Loucy (cell line): ENCODE measurements around the gene ENOX1.

ENCODE experiments used
- H2AFZ ChIP-seq: fragments of 200-600 bp; sonication (generic); 2 replicates; pipeline ENCODE4 v1.6.0; 2016; ENCODE audit warnings: antibody characterized with exemption, mild to moderate bottlenecking, low read length, moderate library complexity
- H3F3A ChIP-seq: fragments of 200-600 bp; 2 replicates; pipeline ENCODE4 v1.6.0; 2016; ENCODE audit warnings: antibody characterized with exemption, low read depth, mild to moderate bottlenecking
- H3K27me3 ChIP-seq: fragments of 200-600 bp; sonication (generic); 2 replicates; pipeline ENCODE4 v1.6.1; 2014; ENCODE audit warnings: low read length, mild to moderate bottlenecking; ENCODE audit not compliant: insufficient read depth, poor library complexity, severe bottlenecking
- H3K36me3 ChIP-seq: fragments of 200-600 bp; sonication (generic); 2 replicates; pipeline ENCODE4 v1.6.1; 2016; ENCODE audit warnings: low read length; ENCODE audit not compliant: insufficient read depth
- H3K4me1 ChIP-seq: fragments of 200-600 bp; sonication (generic); 2 replicates; pipeline ENCODE4 v1.5.1; 2014; ENCODE audit warnings: low read length, mild to moderate bottlenecking; ENCODE audit not compliant: insufficient read depth, poor library complexity, severe bottlenecking
- H3K4me2 ChIP-seq: fragments of 200-600 bp; sonication (generic); 2 replicates; pipeline ENCODE4 v1.6.0; 2014; ENCODE audit warnings: antibody characterized with exemption, low read length, low read depth, mild to moderate bottlenecking; ENCODE audit not compliant: poor library complexity, severe bottlenecking
- H3K4me3 ChIP-seq: fragments of 200-600 bp; sonication (generic); 2 replicates; pipeline ENCODE4 v1.5.1; 2014; ENCODE audit warnings: low read length, mild to moderate bottlenecking, mixed read lengths; ENCODE audit not compliant: poor library complexity, severe bottlenecking
- H3K79me2 ChIP-seq: fragments of 200-600 bp; sonication (generic); 2 replicates; pipeline ENCODE4 v1.6.1; 2014; ENCODE audit warnings: low read length; ENCODE audit not compliant: insufficient read depth
- H3K9ac ChIP-seq: fragments of 200-600 bp; sonication (generic); 2 replicates; pipeline ENCODE4 v1.6.0; 2014; ENCODE audit warnings: mild to moderate bottlenecking, low read depth, low read length, moderate library complexity; ENCODE audit not compliant: poor library complexity, severe bottlenecking
- H3K9me2 ChIP-seq: fragments of 200-600 bp; sonication (generic); replicated peaks from 2 replicates; pipeline ENCODE4 v1.6.1; 2016; ENCODE audit warnings: low read depth, low read length, mixed read lengths
- H3K9me3 ChIP-seq: fragments of 200-600 bp; sonication (generic); 2 replicates; pipeline ENCODE4 v1.6.1; 2014; ENCODE audit warnings: mild to moderate bottlenecking, antibody characterized with exemption, low read length, low read depth; ENCODE audit not compliant: insufficient read depth
- H4K20me1 ChIP-seq: fragments of 200-600 bp; sonication (generic); 2 replicates; pipeline ENCODE4 v1.6.0; 2014; ENCODE audit warnings: antibody characterized with exemption, low read length, mild to moderate bottlenecking; ENCODE audit not compliant: insufficient read depth, poor library complexity, severe bottlenecking
- EZH2phosphoT487 ChIP-seq: fragments of 200-600 bp; IDR thresholded peaks from 2 replicates; pipeline ENCODE4 v1.6.1; 2018; ENCODE audit warnings: antibody characterized with exemption, mild to moderate bottlenecking, moderate library complexity, borderline replicate concordance
- TF ChIP-seq, protein P1 (sequence below): fragments of 200-600 bp; sonication (generic); conservative IDR thresholded peaks from 2 replicates; pipeline ENCODE4 v1.5.1; 2014; ENCODE audit warnings: mild to moderate bottlenecking, antibody characterized with exemption, low read length

The ENOX1 gene

DNA sequence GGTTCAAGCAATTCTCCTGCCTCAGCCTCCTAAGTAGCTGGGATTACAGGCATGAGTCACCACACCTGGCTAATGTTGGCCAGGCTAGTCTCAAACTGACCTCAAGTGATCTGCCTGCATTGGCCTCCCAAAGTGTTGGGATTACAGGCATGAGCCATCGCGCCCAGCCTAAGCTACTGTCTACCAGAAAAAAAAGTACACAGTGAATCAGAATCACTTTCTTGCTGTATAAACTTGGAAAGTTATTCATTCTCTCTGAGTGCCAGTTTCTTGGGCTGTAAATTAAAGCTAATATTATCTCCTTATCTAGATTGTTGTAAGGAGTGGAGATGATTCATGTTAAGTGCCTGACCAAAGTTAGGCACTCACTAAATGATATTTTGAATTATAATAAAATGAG, 242.8 kb downstream of the ENOX1 start:
- H3K79me2 ChIP-seq, result no peaks in the 10 kb centered on the region
- TF ChIP-seq, protein P1, sequence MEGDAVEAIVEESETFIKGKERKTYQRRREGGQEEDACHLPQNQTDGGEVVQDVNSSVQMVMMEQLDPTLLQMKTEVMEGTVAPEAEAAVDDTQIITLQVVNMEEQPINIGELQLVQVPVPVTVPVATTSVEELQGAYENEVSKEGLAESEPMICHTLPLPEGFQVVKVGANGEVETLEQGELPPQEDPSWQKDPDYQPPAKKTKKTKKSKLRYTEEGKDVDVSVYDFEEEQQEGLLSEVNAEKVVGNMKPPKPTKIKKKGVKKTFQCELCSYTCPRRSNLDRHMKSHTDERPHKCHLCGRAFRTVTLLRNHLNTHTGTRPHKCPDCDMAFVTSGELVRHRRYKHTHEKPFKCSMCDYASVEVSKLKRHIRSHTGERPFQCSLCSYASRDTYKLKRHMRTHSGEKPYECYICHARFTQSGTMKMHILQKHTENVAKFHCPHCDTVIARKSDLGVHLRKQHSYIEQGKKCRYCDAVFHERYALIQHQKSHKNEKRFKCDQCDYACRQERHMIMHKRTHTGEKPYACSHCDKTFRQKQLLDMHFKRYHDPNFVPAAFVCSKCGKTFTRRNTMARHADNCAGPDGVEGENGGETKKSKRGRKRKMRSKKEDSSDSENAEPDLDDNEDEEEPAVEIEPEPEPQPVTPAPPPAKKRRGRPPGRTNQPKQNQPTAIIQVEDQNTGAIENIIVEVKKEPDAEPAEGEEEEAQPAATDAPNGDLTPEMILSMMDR, result no peak
- no peak for TF ChIP-seq EZH2phosphoT487
- H3K27me3 ChIP-seq, result no peaks in the 10 kb centered on the region
- H3F3A ChIP-seq, result no peaks in the 10 kb centered on the region
- no peaks in the 10 kb centered on the region for H3K36me3 ChIP-seq
- no peaks in the 10 kb centered on the region for H4K20me1 ChIP-seq
- H3K4me2 ChIP-seq, result no peak overlapping the region
- H3K9me2 ChIP-seq, result no peaks in the 10 kb centered on the region
- no peak overlapping the region for H3K4me3 ChIP-seq
- H3K4me1 ChIP-seq, result peaks cover 13% of the 10 kb centered on the region
- H2AFZ ChIP-seq, result no peak overlapping the region
- H3K9ac ChIP-seq, result no peak overlapping the region
- no peaks in the 10 kb centered on the region for H3K9me3 ChIP-seq

DNA sequence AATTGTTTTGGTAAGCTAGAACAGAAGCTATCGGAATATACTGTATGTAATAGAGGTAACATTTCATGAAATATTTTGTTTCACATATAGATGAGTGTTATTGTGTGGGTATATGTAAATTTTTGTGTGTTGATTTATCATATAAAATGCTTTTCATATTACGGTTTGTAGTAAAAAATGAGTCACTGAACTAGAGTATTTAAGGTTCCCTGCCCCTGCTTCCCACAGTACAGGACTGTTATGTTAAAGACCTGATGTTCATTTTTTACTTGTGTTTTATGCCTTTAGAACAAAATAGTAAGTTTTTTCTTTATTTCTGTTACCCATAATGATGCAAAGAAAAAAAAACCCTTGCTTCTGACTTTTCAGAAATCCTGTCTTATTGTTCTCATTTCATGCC, 243.4 kb downstream of the ENOX1 start:
- Histone ChIP-seq H3K79me2 (no peaks in the 10 kb centered on the region), H3K9ac (no peak overlapping the region), H3K27me3 (no peaks in the 10 kb centered on the region), H3K36me3 (no peaks in the 10 kb centered on the region), H3K9me3 (no peaks in the 10 kb centered on the region), H3K9me2 (no peaks in the 10 kb centered on the region), H3K4me1 (peaks cover 13% of the 10 kb centered on the region), H3K4me2 (no peak overlapping the region), H3F3A (no peaks in the 10 kb centered on the region), H4K20me1 (no peaks in the 10 kb centered on the region), H3K4me3 (no peak overlapping the region), H2AFZ (no peak overlapping the region)
- TF ChIP-seq EZH2phosphoT487, result no peak
- TF ChIP-seq, protein P1, result no peak

DNA sequence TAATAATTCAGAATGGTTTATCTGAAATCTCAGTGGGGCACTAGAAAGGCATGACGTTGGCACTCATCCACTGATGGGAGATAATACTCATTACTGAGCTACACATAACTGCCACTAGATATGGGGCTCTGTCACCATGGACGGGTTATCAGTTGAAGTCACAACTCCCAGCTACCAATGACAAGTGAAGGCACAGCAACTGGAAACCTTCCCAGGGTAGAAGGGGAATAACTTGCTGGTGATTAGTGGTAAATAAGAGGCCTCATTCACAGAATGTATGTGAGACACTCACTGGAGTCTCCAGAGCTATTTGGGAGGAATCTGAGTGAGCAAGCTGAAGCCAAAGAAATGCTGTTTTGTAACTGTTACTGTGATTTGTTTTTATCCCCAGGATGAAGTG, 249.6 kb downstream of the ENOX1 start:
- no peaks in the 10 kb centered on the region for H3K79me2 ChIP-seq
- no peaks in the 10 kb centered on the region for H3K9me3 ChIP-seq
- H3K36me3 ChIP-seq, result no peaks in the 10 kb centered on the region
- H3K4me3 ChIP-seq, result no peak overlapping the region
- no peaks in the 10 kb centered on the region for H4K20me1 ChIP-seq
- no peaks in the 10 kb centered on the region for H3F3A ChIP-seq
- H3K4me2 ChIP-seq, result no peak overlapping the region
- no peak overlapping the region for H3K9ac ChIP-seq
- TF ChIP-seq, protein P1, result no peak
- TF ChIP-seq EZH2phosphoT487, result no peak
- no peaks in the 10 kb centered on the region for H3K4me1 ChIP-seq
- H2AFZ ChIP-seq, result no peak overlapping the region
- H3K27me3 ChIP-seq, result no peaks in the 10 kb centered on the region
- no peaks in the 10 kb centered on the region for H3K9me2 ChIP-seq
